Pancreas (tissue), 10 donors: Measurements from ENCODE around the gene KIAA0825. TPM values are rescaled to one million over a fixed set of nuclear protein-coding genes. Genes with fewer than 3 reads are reported as not detected.
"Not testable (repeated sequence)": the region's sequence is repeated elsewhere in the genome, so short reads cannot be mapped to it uniquely, and the experiment has no call there.

Experiments used
- ATAC-seq, 4 donors: fragments of 200-7000 bp; cut with Tn5 transposase; one replicate each; pipeline versions ENCODE4 v1.8.0 to v1.9.1; 2020; ENCODE audit warnings: mild to moderate bottlenecking in 4 of 4, moderate library complexity in 4 of 4
- DNase-seq, 6 donors: peaks; one replicate each; pipeline ENCODE4 v3.0.0-alpha.2; 2020
- FAIRE-seq: peaks from 2 replicates; lab custom pipeline; 2012; peaks lifted over from hg19 to GRCh38; lab: Jason Lieb, UNC
- H3K27ac ChIP-seq, 4 donors: fragments of 200-600 bp; sonication (generic); 1 replicate in 3 of 4; 2 replicates in 1 of 4; pipeline versions ENCODE4 v1.5.0 to v1.8.0; 2020
- H3K27me3 ChIP-seq, 4 donors: fragments of 200-600 bp; one replicate each; pipeline ENCODE4 v1.8.0; 2021
- H3K36me3 ChIP-seq, 3 donors: fragments of 200-600 bp; sonication (generic) in 1 of 3; one replicate each; pipeline versions ENCODE4 v1.5.0 to v1.8.0; 2020 to 2021
- H3K4me1 ChIP-seq, 3 donors: fragments of 200-600 bp; one replicate each; pipeline ENCODE4 v1.8.0; 2021
- H3K4me3 ChIP-seq, 4 donors: fragments of 200-600 bp; sonication (generic) in 2 of 4; one replicate each; pipeline versions ENCODE4 v1.5.0 to v1.8.0; 2020 to 2021
- H3K9me3 ChIP-seq, 4 donors: fragments of 200-600 bp; one replicate each; pipeline ENCODE4 v1.8.0; 2021
- WGBS, 2 donors: extraction: QIAGEN DNeasy Blood & Tissue Kit; methylation state at CpG; one replicate each; pipeline ENCODE4 v1.1.7; 2013; 5-methylcytosine and 5-hydroxymethylcytosine counted together
- intact Hi-C, 3 donors: fragments of 100-400 bp; cut with DNase I; formaldehyde crosslinking; loops; one replicate each; pipeline versions ENCODE4 v1.11.1 to v1.14.2; 2022
- polyA plus RNA-seq, 2 donors: library from polyadenylated mRNA; stranded (reverse); fragments of 200-250 nt; gene quantifications; one replicate each; pipeline ENCODE4 v1.2.3, GENCODE V29; 2013
- total RNA-seq, 6 donors: library from RNA; stranded (reverse); fragmentation: NEBNext Ultra II Directional in 4 of 6; extraction: Animal tissue kit (Norgen Biotek cat#: 25700) in 4 of 6; gene quantifications; one replicate each; pipeline versions ENCODE4 v1.2.1 to v1.2.4, GENCODE V29; 2021 to 2023
- TF ChIP-seq, protein P1 (sequence below), 4 donors: fragments of 200-600 bp; sonication (generic) in 3 of 4; IDR thresholded peaks; one replicate each; pipeline versions ENCODE4 v1.5.0 to v1.8.0; 2021; ENCODE audit warnings: antibody characterized with exemption in 4 of 4
- donor health status: healthy with polysubstance abuse.
- donor health status: DM: no; HTN: no; CAD: no; lungs with moderate emphysema.
- donor health status: DM: no; HTN: no; CAD: no.
- donor health status: control.
- donor health status: control.
- donor health status: Bipolar disorder and iron deficiency.
- donor health status: DM: yes; HTN: yes; CAD: no.
- donor health status: DM: no; HTN: no; CAD: no.
- donor health status: DM: no; HTN: no; CAD: no.
- donor health status: DM: yes; HTN: yes; CAD: no.

KIAA0825 gene
- total and polyA plus RNA-seq, 8 donors, result 0.33 to 3.1 (median 2.0) TPM

DNA sequence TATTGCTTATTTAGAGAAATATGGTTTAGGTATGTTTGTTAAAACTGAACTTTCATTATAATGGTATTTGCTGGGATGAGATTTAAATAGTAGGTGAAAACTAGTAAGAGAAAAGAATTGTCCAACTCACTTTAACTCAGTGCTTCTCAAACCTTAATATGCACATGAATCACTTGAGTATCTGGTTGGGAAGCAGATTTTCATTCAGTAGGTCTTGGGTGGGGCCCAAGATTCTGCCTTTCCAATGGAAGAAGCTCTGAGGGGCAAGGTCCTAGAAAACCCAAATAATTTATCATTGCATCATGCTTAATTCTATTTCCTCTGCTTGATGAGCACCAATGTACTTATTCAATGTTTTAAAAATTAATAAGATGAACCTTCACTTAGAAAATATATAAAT, 262.6 kb downstream of the KIAA0825 start:
- TF ChIP-seq, protein P1, sequence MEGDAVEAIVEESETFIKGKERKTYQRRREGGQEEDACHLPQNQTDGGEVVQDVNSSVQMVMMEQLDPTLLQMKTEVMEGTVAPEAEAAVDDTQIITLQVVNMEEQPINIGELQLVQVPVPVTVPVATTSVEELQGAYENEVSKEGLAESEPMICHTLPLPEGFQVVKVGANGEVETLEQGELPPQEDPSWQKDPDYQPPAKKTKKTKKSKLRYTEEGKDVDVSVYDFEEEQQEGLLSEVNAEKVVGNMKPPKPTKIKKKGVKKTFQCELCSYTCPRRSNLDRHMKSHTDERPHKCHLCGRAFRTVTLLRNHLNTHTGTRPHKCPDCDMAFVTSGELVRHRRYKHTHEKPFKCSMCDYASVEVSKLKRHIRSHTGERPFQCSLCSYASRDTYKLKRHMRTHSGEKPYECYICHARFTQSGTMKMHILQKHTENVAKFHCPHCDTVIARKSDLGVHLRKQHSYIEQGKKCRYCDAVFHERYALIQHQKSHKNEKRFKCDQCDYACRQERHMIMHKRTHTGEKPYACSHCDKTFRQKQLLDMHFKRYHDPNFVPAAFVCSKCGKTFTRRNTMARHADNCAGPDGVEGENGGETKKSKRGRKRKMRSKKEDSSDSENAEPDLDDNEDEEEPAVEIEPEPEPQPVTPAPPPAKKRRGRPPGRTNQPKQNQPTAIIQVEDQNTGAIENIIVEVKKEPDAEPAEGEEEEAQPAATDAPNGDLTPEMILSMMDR (IDR thresholded peaks at IDR 0.05), result no peak
- ATAC-seq (no peak), DNase-seq (no peak), FAIRE-seq (no peak)
- Histone ChIP-seq H3K4me1 (no peaks in the 10 kb centered on the region), H3K36me3 (no peaks in the 10 kb centered on the region), H3K4me3 (no peak overlapping the region), H3K27ac (no peak overlapping the region), H3K9me3 (no peaks in the 10 kb centered on the region), H3K27me3 (no peaks in the 10 kb centered on the region)
- intact Hi-C loops, result no loop called here

DNA sequence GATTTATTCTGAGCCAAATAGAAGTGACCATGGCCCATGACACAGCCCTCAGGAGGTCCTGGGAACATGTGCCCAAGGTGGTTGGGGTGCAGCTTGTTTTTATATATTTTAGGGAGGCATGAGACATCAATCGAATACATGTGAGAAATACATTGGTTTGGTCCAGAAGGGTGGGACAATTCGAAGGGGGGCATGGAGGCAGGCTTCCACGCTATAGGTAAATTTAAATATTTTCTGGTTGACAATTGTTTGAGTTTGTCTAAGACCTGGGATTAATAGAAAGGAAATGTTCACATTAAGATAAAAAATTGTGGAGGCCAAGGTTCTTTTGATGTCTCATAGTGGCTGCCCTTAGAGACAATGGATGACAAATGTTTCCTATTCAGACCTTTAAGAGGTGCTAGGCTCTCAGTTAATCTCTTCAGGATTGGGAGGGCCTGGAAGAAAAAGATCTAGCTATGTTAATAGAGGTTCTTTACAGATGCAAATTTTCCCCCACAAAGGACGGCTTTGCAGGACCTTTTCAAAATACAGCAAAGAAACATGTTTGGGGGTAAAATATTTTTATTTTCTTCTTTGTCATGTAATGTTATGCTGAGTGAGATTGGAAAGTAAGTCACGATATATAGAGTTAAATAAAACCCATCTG, 263.4 kb downstream of the KIAA0825 start:
- H3K36me3 ChIP-seq, FAIRE-seq, H3K27ac ChIP-seq, H3K4me3 ChIP-seq, H3K9me3 ChIP-seq, intact Hi-C loops, DNase-seq, H3K4me1 ChIP-seq, H3K27me3 ChIP-seq, ATAC-seq: not testable (repeated sequence)
- 78 to 80% methylated on average over 5 of the region's 5 CpGs for WGBS, 2 donors

DNA sequence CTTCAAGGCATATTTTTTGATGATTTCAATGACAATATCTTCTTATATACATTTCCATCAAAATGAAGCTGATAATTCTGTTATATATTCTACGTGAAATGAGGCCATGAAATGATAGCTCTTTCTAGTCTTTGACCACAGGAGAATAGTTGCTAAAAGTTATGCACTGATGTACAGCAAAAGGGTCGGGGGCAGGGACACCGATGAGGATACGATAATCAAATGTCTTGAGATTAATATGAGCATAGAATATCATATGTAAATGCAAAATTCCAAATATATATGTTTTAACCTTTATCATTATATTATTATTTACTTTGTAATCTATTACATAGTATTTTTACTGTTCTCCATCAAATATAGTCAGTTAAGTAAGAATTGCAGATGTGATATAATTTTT, 264.8 kb downstream of the KIAA0825 start:
- Histone ChIP-seq H3K9me3 (no peaks in the 10 kb centered on the region), H3K27ac (no peak overlapping the region), H3K4me1 (no peaks in the 10 kb centered on the region), H3K27me3 (no peaks in the 10 kb centered on the region), H3K4me3 (no peak overlapping the region), H3K36me3 (no peaks in the 10 kb centered on the region)
- intact Hi-C loops, result no loop called here
- no peak for FAIRE-seq
- no peak for ATAC-seq
- 90 to 93% methylated on average over 4 of the region's 4 CpGs for WGBS, 2 donors
- DNase-seq, result no peak
- TF ChIP-seq, protein P1 (IDR thresholded peaks at IDR 0.05), result no peak

DNA sequence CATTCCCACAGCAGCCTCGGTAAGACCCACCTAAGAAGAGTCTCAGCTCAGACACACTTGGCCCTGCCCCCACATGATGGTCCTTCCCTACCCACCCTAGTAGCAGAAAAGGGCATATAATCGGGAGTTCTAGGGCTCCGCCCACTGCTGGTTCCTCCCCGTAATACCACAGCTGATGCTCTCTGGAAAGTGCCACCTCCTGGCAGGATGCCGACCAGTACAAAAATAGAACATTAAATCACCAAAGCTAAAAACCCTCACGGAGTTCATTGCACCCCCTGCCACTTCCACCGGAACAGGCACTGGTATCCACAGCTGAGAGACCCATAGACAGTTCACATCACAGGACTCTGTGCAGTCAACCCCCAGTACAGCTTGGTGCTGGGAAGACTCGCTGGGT, 271.3 kb downstream of the KIAA0825 start:
- intact Hi-C loops, result no loop called here
- no peaks in the 10 kb centered on the region for H3K27me3 ChIP-seq
- ATAC-seq (no peak), FAIRE-seq (no peak), DNase-seq (no peak)
- no peaks in the 10 kb centered on the region for H3K36me3 ChIP-seq
- no peak overlapping the region for H3K27ac ChIP-seq
- no peak overlapping the region for H3K4me3 ChIP-seq
- TF ChIP-seq, protein P1 (IDR thresholded peaks at IDR 0.05), result no peak
- WGBS, 2 donors, result 90 to 97% methylated on average over 8 of the region's 8 CpGs
- no peaks in the 10 kb centered on the region for H3K9me3 ChIP-seq
- no peaks in the 10 kb centered on the region for H3K4me1 ChIP-seq

DNA sequence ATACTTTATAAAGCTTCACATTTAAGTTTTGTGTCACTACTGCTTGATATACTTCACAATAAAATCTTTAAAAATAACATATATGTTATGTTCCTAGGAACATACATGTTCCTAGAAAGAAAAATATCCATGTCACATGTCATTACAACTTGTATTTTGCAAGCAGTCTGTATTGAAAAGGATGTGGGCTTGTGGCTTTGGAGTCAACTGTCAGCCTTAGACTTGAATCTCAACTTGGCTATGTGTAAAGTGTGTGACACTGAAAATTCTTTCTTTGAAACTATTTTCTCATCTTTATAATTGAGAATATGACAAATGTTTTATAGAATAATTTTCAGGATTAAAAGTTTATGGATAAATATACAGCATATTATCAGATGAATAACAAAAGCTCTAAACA, 273.1 kb downstream of the KIAA0825 start:
- no peak overlapping the region for H3K27ac ChIP-seq
- ATAC-seq (no peak), FAIRE-seq (no peak), DNase-seq (no peak)
- H3K9me3 ChIP-seq, result no peaks in the 10 kb centered on the region
- no peaks in the 10 kb centered on the region for H3K27me3 ChIP-seq
- H3K4me1 ChIP-seq, result no peaks in the 10 kb centered on the region
- intact Hi-C loops, result no loop called here
- TF ChIP-seq, protein P1 (IDR thresholded peaks at IDR 0.05), result no peak
- H3K36me3 ChIP-seq, result no peaks in the 10 kb centered on the region
- no peak overlapping the region for H3K4me3 ChIP-seq
